ENCODE data around the gene PCYT2. TPM values are rescaled to one million over a fixed set of nuclear protein-coding genes. Genes with fewer than 3 reads are reported as not detected.

Gene PCYT2
- total RNA-seq, 1 donor from 2014 or later, result 33.2 TPM

DNA sequence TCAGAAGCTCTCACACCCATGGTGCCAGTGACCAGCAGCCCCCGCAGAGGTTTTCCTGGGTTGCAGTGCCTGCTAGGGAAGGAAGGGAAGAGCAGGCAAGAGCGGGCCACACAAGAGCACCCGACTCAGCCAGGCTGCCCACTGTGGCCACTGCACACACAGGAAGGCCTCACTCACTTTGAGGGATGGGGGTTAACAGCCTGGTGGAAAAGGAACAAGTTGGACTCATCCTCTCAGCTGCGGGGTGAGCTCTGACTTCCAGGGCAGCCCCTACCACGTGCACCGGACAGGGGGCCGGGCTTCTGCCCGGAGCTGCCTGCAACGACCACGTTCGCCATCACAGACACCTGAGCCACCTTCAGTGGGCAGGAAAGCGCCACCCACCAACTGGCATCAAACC is 59.0 kb downstream of the PCYT2 start:
- peaks cover under 1% of the 10 kb centered on the region for H3K4me1 Mint-ChIP-seq (ENCODE audit: unreplicated experiment)
- DNase-seq (ENCODE audit: extremely low spot score, unreplicated experiment), result no peak
- H3K36me3 Mint-ChIP-seq (ENCODE audit: unreplicated experiment), result peaks cover 32% of the 10 kb centered on the region
- H3K27me3 Mint-ChIP-seq (ENCODE audit: unreplicated experiment), result no peaks in the 10 kb centered on the region
- TF ChIP-seq CTCF (IDR thresholded peaks at IDR 0.05), result no peak
- H3K4me3 Mint-ChIP-seq (ENCODE audit: unreplicated experiment), result no peak overlapping the region
- H3K27ac Mint-ChIP-seq (ENCODE audit: unreplicated experiment), result no peak overlapping the region
- H3K9me3 Mint-ChIP-seq (ENCODE audit: unreplicated experiment), result no peaks in the 10 kb centered on the region

DNA sequence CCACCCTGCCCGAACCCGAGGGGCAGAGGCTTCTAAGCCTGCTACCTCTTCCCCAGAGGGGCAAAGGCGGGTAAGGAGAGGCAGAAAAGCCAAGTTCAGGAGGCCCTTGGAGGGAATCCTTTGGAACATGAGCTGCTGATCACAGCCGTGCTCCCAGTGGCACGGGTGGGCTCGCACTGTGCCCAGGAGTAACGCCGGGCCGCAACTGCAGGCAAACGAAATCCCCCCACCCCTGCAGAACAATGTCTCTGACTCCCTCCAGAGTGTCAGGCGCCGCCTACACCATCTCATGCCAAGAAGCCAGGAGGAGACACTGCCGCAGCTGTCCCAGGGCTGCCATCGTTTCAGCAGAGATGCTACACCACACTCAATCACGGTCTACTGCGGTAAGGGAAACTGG is 59.8 kb downstream of the PCYT2 start:
- H3K4me1 Mint-ChIP-seq (ENCODE audit: unreplicated experiment), result no peaks in the 10 kb centered on the region
- H3K9me3 Mint-ChIP-seq (ENCODE audit: unreplicated experiment), result no peaks in the 10 kb centered on the region
- H3K27ac Mint-ChIP-seq (ENCODE audit: unreplicated experiment), result no peak overlapping the region
- TF ChIP-seq CTCF (IDR thresholded peaks at IDR 0.05), result no peak
- H3K36me3 Mint-ChIP-seq (ENCODE audit: unreplicated experiment), result peaks cover 38% of the 10 kb centered on the region
- DNase-seq (ENCODE audit: extremely low spot score, unreplicated experiment), result no peak
- H3K27me3 Mint-ChIP-seq (ENCODE audit: unreplicated experiment), result no peaks in the 10 kb centered on the region
- no peak overlapping the region for H3K4me3 Mint-ChIP-seq (ENCODE audit: unreplicated experiment)

Other genes starting within 250 kb of the PCYT2 start
- gene OXLD1, start 244.8 kb downstream of the PCYT2 start, total RNA-seq, result 31.2 and 32.1 TPM in 2 replicates
- gene CCDC137, start 244.7 kb downstream of the PCYT2 start, total RNA-seq, result 13.6 and 14.9 TPM in 2 replicates
- 41.7 and 46.3 TPM in 2 replicates for gene ARL16, start 227.6 kb downstream of the PCYT2 start, total RNA-seq
- 111 and 117 TPM in 2 replicates for gene HGS, start 227.4 kb downstream of the PCYT2 start, total RNA-seq
- 47.9 and 51.1 TPM in 2 replicates for gene MRPL12, start 208.0 kb downstream of the PCYT2 start, total RNA-seq
- gene SLC25A10, start 199.1 kb downstream of the PCYT2 start, total RNA-seq, result 8.0 and 9.5 TPM in 2 replicates
- not detected in 2 replicates for gene GCGR, start 107.2 kb downstream of the PCYT2 start, total RNA-seq
- 169 and 176 TPM in 2 replicates for gene MCRIP1, start 78.1 kb downstream of the PCYT2 start, total RNA-seq
- gene PPP1R27, start 76.3 kb downstream of the PCYT2 start, total RNA-seq, result 0.62 TPM in 1 of 2 replicates, not detected in the other
- 792 and 837 TPM in 2 replicates for gene P4HB, start 50.9 kb downstream of the PCYT2 start, total RNA-seq
- gene ARHGDIA, start 40.1 kb downstream of the PCYT2 start, total RNA-seq, result 430 and 433 TPM in 2 replicates
- 72.6 and 78.5 TPM in 2 replicates for gene ALYREF, start 19.8 kb downstream of the PCYT2 start, total RNA-seq
- gene ANAPC11, start 19.7 kb downstream of the PCYT2 start, total RNA-seq, result 119 and 138 TPM in 2 replicates
- 0.56 and 0.68 TPM in 2 replicates for gene NPB, start 9.2 kb downstream of the PCYT2 start, total RNA-seq
- 18.8 and 20.9 TPM in 2 replicates for gene SIRT7, start 6.8 kb upstream of the PCYT2 start, total RNA-seq
- 34.7 and 35.6 TPM in 2 replicates for gene MAFG, start 16.3 kb upstream of the PCYT2 start, total RNA-seq
- gene PYCR1, start 25.9 kb upstream of the PCYT2 start, total RNA-seq, result 123 and 128 TPM in 2 replicates
- gene MYADML2, start 35.8 kb upstream of the PCYT2 start, total RNA-seq, result not detected in 2 replicates
- 0.30 TPM in 1 of 2 replicates, not detected in the other for gene NOTUM, start 49.8 kb upstream of the PCYT2 start, total RNA-seq
- gene ASPSCR1, start 66.2 kb upstream of the PCYT2 start, total RNA-seq, result 45.9 and 47.1 TPM in 2 replicates
- gene CENPX, start 111.5 kb upstream of the PCYT2 start, total RNA-seq, result 29.4 and 31.7 TPM in 2 replicates
- 9.4 and 9.8 TPM in 2 replicates for gene LRRC45, start 111.9 kb upstream of the PCYT2 start, total RNA-seq
- 19.4 and 21.8 TPM in 2 replicates for gene RAC3, start 120.3 kb upstream of the PCYT2 start, total RNA-seq
- gene DCXR, start 126.3 kb upstream of the PCYT2 start, total RNA-seq, result 69.0 and 71.0 TPM in 2 replicates
- 37.3 and 41.0 TPM in 2 replicates for gene RFNG, start 140.4 kb upstream of the PCYT2 start, total RNA-seq
- 100 and 108 TPM in 2 replicates for gene GPS1, start 140.5 kb upstream of the PCYT2 start, total RNA-seq
- gene DUS1L, start 154.4 kb upstream of the PCYT2 start, total RNA-seq, result 69.3 and 73.3 TPM in 2 replicates
- 134 and 136 TPM in 2 replicates for gene FASN, start 186.8 kb upstream of the PCYT2 start, total RNA-seq

All from osteocyte (in vitro differentiated cells).